HepG2 (cell line): Measurements from ENCODE around the gene RASSF10. TPM values are rescaled to one million over a fixed set of nuclear protein-coding genes. Genes with fewer than 3 reads are reported as not detected.

ENCODE experiments used
- CBFB ChIP-seq: sonication (generic); formaldehyde crosslinking; IDR thresholded peaks from 2 replicates; pipeline ENCODE4 v1.4.0; 2020; ENCODE audit warnings: missing genetic modification reagents
- ELK4 ChIP-seq: sonication (generic); formaldehyde crosslinking; IDR thresholded peaks from 2 replicates; pipeline ENCODE4 v1.9.0; 2021; ENCODE audit warnings: missing genetic modification reagents, borderline replicate concordance
- FOXA3 ChIP-seq: IDR thresholded peaks from 2 replicates; pipeline ENCODE4 v1.6.1; 2016; ENCODE audit warnings: missing genetic modification reagents, missing compliant biosample characterization
- GATA4 ChIP-seq: sonication (generic); IDR thresholded peaks from 2 replicates; pipeline ENCODE4 v1.6.1; 2016; ENCODE audit warnings: antibody characterized with exemption, low read depth, borderline replicate concordance
- KLF16 ChIP-seq, 2 experiments: sonication (generic) in 1 of 2; formaldehyde crosslinking in 1 of 2; IDR thresholded peaks; 2 replicates each; pipeline versions ENCODE4 v1.6.1 to v1.8.0; 2016 to 2023; ENCODE audit warnings: missing genetic modification reagents in 2 of 2, missing compliant biosample characterization in 1 of 2
- MIXL1 ChIP-seq: IDR thresholded peaks from 2 replicates; pipeline ENCODE4 v1.6.1; 2016
- SOX5 ChIP-seq: IDR thresholded peaks from 2 replicates; pipeline ENCODE4 v1.6.1; 2016; ENCODE audit warnings: borderline replicate concordance
- TCF7L2 ChIP-seq: IDR thresholded peaks from 2 replicates; pipeline ENCODE4 v1.6.1; 2011; ENCODE audit warnings: mild to moderate bottlenecking, low read depth, low read length, moderate library complexity
- TRAFD1 ChIP-seq: sonication (generic); formaldehyde crosslinking; IDR thresholded peaks from 2 replicates; pipeline ENCODE4 v1.5.1; 2020; ENCODE audit warnings: missing genetic modification reagents, mild to moderate bottlenecking, borderline replicate concordance
- ZFYVE20 ChIP-seq: sonication (generic); formaldehyde crosslinking; IDR thresholded peaks from 2 replicates; pipeline ENCODE4 v1.8.0; 2023; ENCODE audit warnings: low read depth, mild to moderate bottlenecking, moderate library complexity, missing genetic modification reagents, borderline replicate concordance
- ZNF44 ChIP-seq: sonication (generic); formaldehyde crosslinking; IDR thresholded peaks from 2 replicates; pipeline ENCODE4 v1.5.1; 2020; ENCODE audit warnings: mild to moderate bottlenecking, missing genetic modification reagents
- ZNF550 ChIP-seq: sonication (generic); formaldehyde crosslinking; IDR thresholded peaks from 2 replicates; pipeline ENCODE4 v1.4.0; 2020; ENCODE audit warnings: mild to moderate bottlenecking, missing genetic modification reagents, borderline replicate concordance
- ZNF556 ChIP-seq: sonication (generic); formaldehyde crosslinking; IDR thresholded peaks from 2 replicates; pipeline ENCODE4 v1.4.0; 2020; ENCODE audit warnings: mild to moderate bottlenecking, missing genetic modification reagents, borderline replicate concordance
- ZNF652 ChIP-seq: IDR thresholded peaks from 2 replicates; pipeline ENCODE4 v1.6.1; 2016; ENCODE audit warnings: low read depth, borderline replicate concordance
- ZSCAN25 ChIP-seq: sonication (generic); formaldehyde crosslinking; IDR thresholded peaks from 2 replicates; pipeline ENCODE4 v1.8.0; 2022; ENCODE audit warnings: mild to moderate bottlenecking, missing genetic modification reagents
- polyA plus RNA-seq, 8 experiments: library from polyadenylated mRNA; depleted of rRNA in 3 of 8; stranded (reverse) in 7 of 8; unstranded in 1 of 8; fragments of >200 nt; fragmentation: Illumina TruSeq in 4 of 8; extraction: Trizol in 4 of 8; gene quantifications; 2 replicates each; pipeline versions ENCODE4 v1.2.1 to v1.2.3, GENCODE V29; 2011 to 2016; ENCODE audit warnings: low read depth in 4 of 8, missing spikeins in 1 of 8, mixed read lengths in 1 of 8; ENCODE audit not compliant: insufficient read depth in 1 of 8
- total RNA-seq, 5 experiments: library from RNA; depleted of rRNA; stranded (reverse); fragments of >200 nt; fragmentation: Illumina TruSeq; extraction: Trizol; gene quantifications; 2 replicates each; pipeline ENCODE4 v1.2.3, GENCODE V29; 2016; ENCODE audit warnings: low read depth in 1 of 5
- TF ChIP-seq, protein P1 (sequence below): sonication (generic); formaldehyde crosslinking; IDR thresholded peaks from 2 replicates; pipeline ENCODE4 v1.4.0; 2020; ENCODE audit warnings: mild to moderate bottlenecking, low read depth, missing genetic modification reagents
- TF ChIP-seq, protein P2 (sequence below): sonication (generic); formaldehyde crosslinking; IDR thresholded peaks from 2 replicates; pipeline ENCODE4 v1.4.0; 2020; ENCODE audit warnings: missing genetic modification reagents
- TF ChIP-seq, protein P3 (sequence below): sonication (generic); formaldehyde crosslinking; IDR thresholded peaks from 2 replicates; pipeline ENCODE4 v1.5.1; 2020; ENCODE audit warnings: mild to moderate bottlenecking, missing genetic modification reagents, moderate library complexity
- TF ChIP-seq, protein P4 (sequence below): sonication (generic); formaldehyde crosslinking; conservative IDR thresholded peaks from 2 replicates; pipeline ENCODE4 v1.4.0; 2020; ENCODE audit warnings: mild to moderate bottlenecking, missing genetic modification reagents, moderate library complexity

Gene RASSF10
- total and polyA plus RNA-seq, 2 of the 13 experiments (the other 11 are each of a cell fraction or from before 2014, with no cell fraction given) = not detected

- TF ChIP-seq, protein P1, sequence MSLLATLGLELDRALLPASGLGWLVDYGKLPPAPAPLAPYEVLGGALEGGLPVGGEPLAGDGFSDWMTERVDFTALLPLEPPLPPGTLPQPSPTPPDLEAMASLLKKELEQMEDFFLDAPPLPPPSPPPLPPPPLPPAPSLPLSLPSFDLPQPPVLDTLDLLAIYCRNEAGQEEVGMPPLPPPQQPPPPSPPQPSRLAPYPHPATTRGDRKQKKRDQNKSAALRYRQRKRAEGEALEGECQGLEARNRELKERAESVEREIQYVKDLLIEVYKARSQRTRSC (CRISPR knock-in tag) = no peak
- no peak for TF ChIP-seq TRAFD1 (CRISPR knock-in tag)
- peak in 1 of 2 experiments; percentile 12; a peak in 1 of 4 replicates for TF ChIP-seq KLF16 (CRISPR knock-in tag; IDR thresholded peaks at IDR 0.05)
- TF ChIP-seq ZNF550 (CRISPR knock-in tag) = no peak
- TF ChIP-seq TCF7L2 = 0 out of 2 replicates have a peak, but pooled peaks have one; percentile 1
- TF ChIP-seq ZNF652 = no peak
- peak; percentile 55; the same call in 1 of the 2 replicates for TF ChIP-seq MIXL1 (CRISPR knock-in tag)
- TF ChIP-seq, protein P2, sequence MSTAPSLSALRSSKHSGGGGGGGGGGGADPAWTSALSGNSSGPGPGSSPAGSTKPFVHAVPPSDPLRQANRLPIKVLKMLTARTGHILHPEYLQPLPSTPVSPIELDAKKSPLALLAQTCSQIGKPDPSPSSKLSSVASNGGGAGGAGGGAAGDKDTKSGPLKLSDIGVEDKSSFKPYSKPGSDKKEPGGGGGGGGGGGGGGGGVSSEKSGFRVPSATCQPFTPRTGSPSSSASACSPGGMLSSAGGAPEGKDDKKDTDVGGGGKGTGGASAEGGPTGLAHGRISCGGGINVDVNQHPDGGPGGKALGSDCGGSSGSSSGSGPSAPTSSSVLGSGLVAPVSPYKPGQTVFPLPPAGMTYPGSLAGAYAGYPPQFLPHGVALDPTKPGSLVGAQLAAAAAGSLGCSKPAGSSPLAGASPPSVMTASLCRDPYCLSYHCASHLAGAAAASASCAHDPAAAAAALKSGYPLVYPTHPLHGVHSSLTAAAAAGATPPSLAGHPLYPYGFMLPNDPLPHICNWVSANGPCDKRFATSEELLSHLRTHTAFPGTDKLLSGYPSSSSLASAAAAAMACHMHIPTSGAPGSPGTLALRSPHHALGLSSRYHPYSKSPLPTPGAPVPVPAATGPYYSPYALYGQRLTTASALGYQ (CRISPR knock-in tag) = peak; percentile 67; the same call in 1 of the 2 replicates
- TF ChIP-seq, protein P3, sequence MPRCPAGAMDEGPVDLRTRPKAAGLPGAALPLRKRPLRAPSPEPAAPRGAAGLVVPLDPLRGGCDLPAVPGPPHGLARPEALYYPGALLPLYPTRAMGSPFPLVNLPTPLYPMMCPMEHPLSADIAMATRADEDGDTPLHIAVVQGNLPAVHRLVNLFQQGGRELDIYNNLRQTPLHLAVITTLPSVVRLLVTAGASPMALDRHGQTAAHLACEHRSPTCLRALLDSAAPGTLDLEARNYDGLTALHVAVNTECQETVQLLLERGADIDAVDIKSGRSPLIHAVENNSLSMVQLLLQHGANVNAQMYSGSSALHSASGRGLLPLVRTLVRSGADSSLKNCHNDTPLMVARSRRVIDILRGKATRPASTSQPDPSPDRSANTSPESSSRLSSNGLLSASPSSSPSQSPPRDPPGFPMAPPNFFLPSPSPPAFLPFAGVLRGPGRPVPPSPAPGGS (CRISPR knock-in tag) = no peak
- 0 out of 2 replicates have a peak, but pooled peaks have one; percentile 11 for TF ChIP-seq GATA4
- TF ChIP-seq FOXA3 (CRISPR knock-in tag) = 0 out of 2 replicates have a peak, but pooled peaks have one; percentile 15
- peak; percentile 38; the same call in 1 of the 2 replicates for TF ChIP-seq SOX5 (CRISPR knock-in tag)
- no peak for TF ChIP-seq ZFYVE20 (CRISPR knock-in tag)
- TF ChIP-seq, protein P4, sequence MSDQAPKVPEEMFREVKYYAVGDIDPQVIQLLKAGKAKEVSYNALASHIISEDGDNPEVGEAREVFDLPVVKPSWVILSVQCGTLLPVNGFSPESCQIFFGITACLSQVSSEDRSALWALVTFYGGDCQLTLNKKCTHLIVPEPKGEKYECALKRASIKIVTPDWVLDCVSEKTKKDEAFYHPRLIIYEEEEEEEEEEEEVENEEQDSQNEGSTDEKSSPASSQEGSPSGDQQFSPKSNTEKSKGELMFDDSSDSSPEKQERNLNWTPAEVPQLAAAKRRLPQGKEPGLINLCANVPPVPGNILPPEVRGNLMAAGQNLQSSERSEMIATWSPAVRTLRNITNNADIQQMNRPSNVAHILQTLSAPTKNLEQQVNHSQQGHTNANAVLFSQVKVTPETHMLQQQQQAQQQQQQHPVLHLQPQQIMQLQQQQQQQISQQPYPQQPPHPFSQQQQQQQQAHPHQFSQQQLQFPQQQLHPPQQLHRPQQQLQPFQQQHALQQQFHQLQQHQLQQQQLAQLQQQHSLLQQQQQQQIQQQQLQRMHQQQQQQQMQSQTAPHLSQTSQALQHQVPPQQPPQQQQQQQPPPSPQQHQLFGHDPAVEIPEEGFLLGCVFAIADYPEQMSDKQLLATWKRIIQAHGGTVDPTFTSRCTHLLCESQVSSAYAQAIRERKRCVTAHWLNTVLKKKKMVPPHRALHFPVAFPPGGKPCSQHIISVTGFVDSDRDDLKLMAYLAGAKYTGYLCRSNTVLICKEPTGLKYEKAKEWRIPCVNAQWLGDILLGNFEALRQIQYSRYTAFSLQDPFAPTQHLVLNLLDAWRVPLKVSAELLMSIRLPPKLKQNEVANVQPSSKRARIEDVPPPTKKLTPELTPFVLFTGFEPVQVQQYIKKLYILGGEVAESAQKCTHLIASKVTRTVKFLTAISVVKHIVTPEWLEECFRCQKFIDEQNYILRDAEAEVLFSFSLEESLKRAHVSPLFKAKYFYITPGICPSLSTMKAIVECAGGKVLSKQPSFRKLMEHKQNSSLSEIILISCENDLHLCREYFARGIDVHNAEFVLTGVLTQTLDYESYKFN (CRISPR knock-in tag) = peak; percentile 40
- TF ChIP-seq ZNF44 (CRISPR knock-in tag) = no peak
- TF ChIP-seq CBFB = no peak
- TF ChIP-seq ELK4 (CRISPR knock-in tag) = no peak
- no peak for TF ChIP-seq ZNF556 (CRISPR knock-in tag)
- peak; percentile 40; the same call in 1 of the 2 replicates for TF ChIP-seq ZSCAN25
Measured at GRCh38 chr11:13012056-13012661, 3.0 kb downstream of the RASSF10 start (continued).
